KMS-11 (cell line): ENCODE data around the gene CENPF.
"Not testable (repeated sequence)": the region's sequence is repeated elsewhere in the genome, so short reads cannot be mapped to it uniquely, and the experiment has no call there.

ENCODE experiments used
- H2AFZ ChIP-seq: fragments of 200-600 bp; sonication (generic); 2 replicates; pipeline ENCODE4 v1.6.1; 2016; ENCODE audit warnings: antibody characterized with exemption, mixed run types, low read depth
- H3K27ac ChIP-seq: fragments of 200-600 bp; sonication (generic); 2 replicates; pipeline ENCODE4 v1.6.1; 2016; ENCODE audit warnings: mild to moderate bottlenecking, mixed run types
- H3K27me3 ChIP-seq: fragments of 200-600 bp; sonication (generic); 2 replicates; pipeline ENCODE4 v1.6.1; 2017; ENCODE audit warnings: mild to moderate bottlenecking, low read depth, mixed run types, moderate library complexity; ENCODE audit not compliant: insufficient read depth
- H3K36me3 ChIP-seq: fragments of 200-600 bp; sonication (generic); 2 replicates; pipeline ENCODE4 v1.6.1; 2017; ENCODE audit warnings: mild to moderate bottlenecking, mixed run types; ENCODE audit not compliant: insufficient read depth
- H3K4me1 ChIP-seq: fragments of 200-600 bp; sonication (generic); 2 replicates; pipeline ENCODE4 v1.6.1; 2016; ENCODE audit warnings: mild to moderate bottlenecking, low read depth, mixed run types; ENCODE audit not compliant: poor library complexity, severe bottlenecking
- H3K4me2 ChIP-seq: fragments of 200-600 bp; sonication (generic); 2 replicates; pipeline ENCODE4 v1.7.0; 2016; ENCODE audit warnings: mild to moderate bottlenecking, mixed run types
- H3K4me3 ChIP-seq: fragments of 200-600 bp; sonication (generic); IDR thresholded peaks from 2 replicates; pipeline ENCODE4 v1.6.1; 2017; ENCODE audit warnings: low read depth, low read length, mixed read lengths; ENCODE audit not compliant: insufficient read depth
- H3K79me2 ChIP-seq: fragments of 200-600 bp; sonication (generic); 2 replicates; pipeline ENCODE4 v1.6.1; 2016; ENCODE audit warnings: low read depth, mixed run types; ENCODE audit not compliant: insufficient read depth
- H3K9ac ChIP-seq: fragments of 200-600 bp; sonication (generic); 2 replicates; pipeline ENCODE4 v1.6.1; 2016; ENCODE audit warnings: mild to moderate bottlenecking, mixed run types
- H4K20me1 ChIP-seq: fragments of 200-600 bp; sonication (generic); 2 replicates; pipeline ENCODE4 v1.6.1; 2016; ENCODE audit warnings: mild to moderate bottlenecking, mixed run types; ENCODE audit not compliant: insufficient read depth
- TF ChIP-seq, protein P1 (sequence below): fragments of 200-600 bp; sonication (generic); conservative IDR thresholded peaks from 2 replicates; pipeline ENCODE4 v1.6.1; 2017; ENCODE audit warnings: low read depth, mild to moderate bottlenecking, antibody characterized with exemption, low read length, moderate library complexity, mixed read lengths

The CENPF gene

DNA sequence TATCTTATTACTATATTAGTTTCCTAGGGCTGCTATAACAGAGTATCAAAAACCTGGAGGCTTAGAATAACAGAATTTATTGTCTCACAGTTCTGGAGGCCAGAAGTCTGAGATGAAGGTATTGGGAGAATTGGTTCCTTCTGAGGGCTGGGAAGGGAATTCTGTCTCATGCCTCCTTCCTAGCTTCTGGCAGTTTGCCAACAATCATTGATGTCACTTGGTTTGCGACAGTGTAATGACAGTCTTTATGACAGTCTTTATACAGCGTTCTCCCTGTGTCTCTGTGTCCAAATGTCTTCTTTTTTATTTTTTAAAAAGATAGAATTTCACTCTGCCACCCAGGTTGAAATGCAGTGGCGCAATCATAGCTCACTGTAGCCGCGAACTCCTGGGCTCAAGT, 15.8 kb upstream of the CENPF start:
- Histone ChIP-seq H3K4me2 (no peak overlapping the region), H3K4me3 (no peak overlapping the region), H3K79me2 (no peaks in the 10 kb centered on the region), H3K27me3 (no peaks in the 10 kb centered on the region), H3K36me3 (no peaks in the 10 kb centered on the region), H3K4me1 (no peaks in the 10 kb centered on the region), H2AFZ (no peak overlapping the region), H4K20me1 (no peaks in the 10 kb centered on the region), H3K27ac (no peak overlapping the region), H3K9ac (no peak overlapping the region)
- TF ChIP-seq, protein P1, sequence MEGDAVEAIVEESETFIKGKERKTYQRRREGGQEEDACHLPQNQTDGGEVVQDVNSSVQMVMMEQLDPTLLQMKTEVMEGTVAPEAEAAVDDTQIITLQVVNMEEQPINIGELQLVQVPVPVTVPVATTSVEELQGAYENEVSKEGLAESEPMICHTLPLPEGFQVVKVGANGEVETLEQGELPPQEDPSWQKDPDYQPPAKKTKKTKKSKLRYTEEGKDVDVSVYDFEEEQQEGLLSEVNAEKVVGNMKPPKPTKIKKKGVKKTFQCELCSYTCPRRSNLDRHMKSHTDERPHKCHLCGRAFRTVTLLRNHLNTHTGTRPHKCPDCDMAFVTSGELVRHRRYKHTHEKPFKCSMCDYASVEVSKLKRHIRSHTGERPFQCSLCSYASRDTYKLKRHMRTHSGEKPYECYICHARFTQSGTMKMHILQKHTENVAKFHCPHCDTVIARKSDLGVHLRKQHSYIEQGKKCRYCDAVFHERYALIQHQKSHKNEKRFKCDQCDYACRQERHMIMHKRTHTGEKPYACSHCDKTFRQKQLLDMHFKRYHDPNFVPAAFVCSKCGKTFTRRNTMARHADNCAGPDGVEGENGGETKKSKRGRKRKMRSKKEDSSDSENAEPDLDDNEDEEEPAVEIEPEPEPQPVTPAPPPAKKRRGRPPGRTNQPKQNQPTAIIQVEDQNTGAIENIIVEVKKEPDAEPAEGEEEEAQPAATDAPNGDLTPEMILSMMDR: no peak

DNA sequence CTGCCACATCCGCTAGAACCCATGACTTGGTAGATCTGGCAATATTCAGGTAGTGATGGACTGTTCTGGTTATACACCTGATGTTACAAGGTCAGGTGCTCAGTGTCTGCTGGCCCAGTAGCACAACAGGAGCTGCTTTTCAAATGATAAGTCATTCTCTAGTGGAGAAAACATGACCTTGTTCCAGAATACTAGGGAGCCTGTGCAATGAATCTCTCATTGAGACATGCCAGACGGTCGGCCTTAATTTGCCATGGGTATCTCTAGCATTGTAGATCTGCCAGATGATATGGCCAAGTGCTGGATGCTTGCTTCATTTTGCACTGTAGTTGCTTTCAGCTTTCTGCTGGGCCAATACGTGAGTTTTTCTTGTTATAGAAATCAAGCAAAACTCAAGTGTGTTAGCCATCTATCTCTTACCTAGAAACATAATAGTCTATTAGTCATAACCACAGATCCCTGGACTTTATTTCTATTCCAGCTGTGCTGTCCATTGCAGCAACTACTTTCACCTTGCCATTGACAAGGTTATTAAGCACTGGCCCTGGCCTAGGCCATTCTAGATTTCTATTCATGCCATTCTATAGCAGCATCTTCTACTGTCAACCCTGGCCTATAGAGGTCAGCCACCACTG, 13.9 kb upstream of the CENPF start:
- Histone ChIP-seq H3K36me3 (no peaks in the 10 kb centered on the region), H4K20me1 (no peaks in the 10 kb centered on the region), H3K4me1 (no peaks in the 10 kb centered on the region), H3K79me2 (no peaks in the 10 kb centered on the region), H3K9ac (no peak overlapping the region), H3K4me3 (no peak overlapping the region), H3K4me2 (no peak overlapping the region), H3K27ac (no peak overlapping the region), H2AFZ (no peak overlapping the region), H3K27me3 (no peaks in the 10 kb centered on the region)
- TF ChIP-seq, protein P1: no peak

DNA sequence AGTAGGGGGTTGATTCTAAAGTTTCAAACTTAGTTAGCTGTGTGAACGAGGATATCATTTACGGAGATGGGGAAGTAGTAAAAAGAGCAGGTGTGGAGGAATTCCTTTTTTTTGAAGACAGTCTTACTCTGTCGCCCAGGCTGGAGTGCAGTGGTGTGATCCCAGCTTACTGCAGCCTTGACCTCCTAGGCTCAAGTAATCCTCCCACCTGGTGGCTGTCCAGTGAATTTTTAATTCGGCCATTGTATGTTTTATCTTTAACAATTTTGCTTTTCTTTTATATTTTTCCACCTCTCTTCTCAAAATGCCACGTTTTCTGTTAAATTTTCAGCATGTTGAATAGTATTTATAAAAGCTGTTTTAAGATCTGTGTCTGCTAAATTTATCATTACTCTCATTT, 12.3 kb upstream of the CENPF start:
- Histone ChIP-seq H3K4me3 (no peak overlapping the region), H4K20me1 (no peaks in the 10 kb centered on the region), H3K9ac (no peak overlapping the region), H3K27ac (no peak overlapping the region), H3K27me3 (no peaks in the 10 kb centered on the region), H2AFZ (no peak overlapping the region), H3K79me2 (no peaks in the 10 kb centered on the region), H3K4me1 (no peaks in the 10 kb centered on the region), H3K36me3 (no peaks in the 10 kb centered on the region), H3K4me2 (no peak overlapping the region)
- TF ChIP-seq, protein P1: no peak; the same call in 1 of the 2 replicates

DNA sequence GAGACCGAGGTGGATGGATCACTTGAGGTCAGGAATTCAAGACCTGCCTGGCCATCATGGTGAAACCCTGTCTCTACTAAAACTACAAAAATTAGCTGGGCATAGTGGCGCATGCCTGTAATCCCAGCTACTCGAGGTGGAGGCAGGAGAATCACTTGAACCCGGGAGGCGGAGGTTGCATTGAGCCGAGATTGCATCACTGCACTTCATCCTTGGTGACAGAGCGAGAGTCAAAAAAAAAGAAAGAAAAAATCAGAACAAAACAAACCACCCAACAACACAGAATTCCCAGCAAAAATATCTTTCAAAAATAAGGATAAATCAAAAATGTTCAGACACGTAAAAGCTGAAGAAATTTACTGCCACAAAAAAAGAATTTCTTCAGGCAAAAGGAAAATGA, 11.1 kb upstream of the CENPF start:
- H2AFZ ChIP-seq, H3K27me3 ChIP-seq, H3K4me1 ChIP-seq, H3K4me2 ChIP-seq, H3K9ac ChIP-seq, H3K36me3 ChIP-seq, H3K27ac ChIP-seq, H3K4me3 ChIP-seq, H4K20me1 ChIP-seq, H3K79me2 ChIP-seq: not testable (repeated sequence)

DNA sequence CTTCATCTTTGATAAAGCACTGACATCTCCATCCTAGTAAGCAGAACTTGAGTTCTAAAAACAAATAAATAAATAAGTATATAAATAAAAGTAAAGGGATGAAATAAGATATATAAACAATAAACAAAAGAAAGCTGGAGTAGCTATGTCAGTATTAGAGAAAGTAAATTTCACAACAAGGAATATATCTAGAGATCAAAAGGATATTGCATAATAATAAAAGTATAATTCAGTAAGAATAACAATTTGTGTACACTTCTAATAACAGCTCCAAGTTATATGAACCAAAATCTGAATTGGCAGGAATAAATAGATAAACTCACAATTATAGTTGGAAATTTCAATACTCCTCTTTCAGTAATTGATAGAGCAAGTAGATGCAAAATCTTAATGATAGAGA, 9.8 kb upstream of the CENPF start:
- Histone ChIP-seq H3K36me3 (no peaks in the 10 kb centered on the region), H3K9ac (no peak overlapping the region), H3K4me1 (no peaks in the 10 kb centered on the region), H3K4me3 (no peak overlapping the region), H3K79me2 (no peaks in the 10 kb centered on the region), H4K20me1 (no peaks in the 10 kb centered on the region), H3K27ac (no peak overlapping the region), H3K27me3 (no peaks in the 10 kb centered on the region), H2AFZ (no peak overlapping the region), H3K4me2 (no peak overlapping the region)
- TF ChIP-seq, protein P1: no peak
